K562 (cell line): ENCODE results near the gene CFAP206. TPM values are rescaled to one million over a fixed set of nuclear protein-coding genes. Genes with fewer than 3 reads are reported as not detected.

Experiments used
- ATAC-seq: fragments of 200-7000 bp; cut with Tn5 transposase; 3 replicates; pipeline ENCODE4 v1.9.1; 2020; ENCODE audit warnings: moderate library complexity
- BruUV-seq: library from RNA; stranded (reverse); fragments of 400-500 nt; replicated peaks from 2 replicates; lab custom pipeline; 2021; lab: Mats Ljungman, UMichigan
- CTCF ChIA-PET: fragments of 300-600 bp; formaldehyde crosslinking; extraction: SDS; loops from one replicate; lab custom pipeline; 2021; ENCODE audit warnings: low intra/inter-chr PET ratio; lab: Yijun Ruan, JAX
- POLR2A ChIA-PET: fragments of 300-600, 350-650 bp; sonication (Branson Sonifier 250); formaldehyde crosslinking; extraction: SDS; loops from one replicate; lab custom pipeline; 2021; ENCODE audit warnings: antibody characterized with exemption, inconsistent platforms; lab: Yijun Ruan, JAX
- DNase-seq, 4 experiments: peaks; one replicate each; pipeline versions ENCODE4 v3.0.0 to v3.0.0-alpha.2; 2011 to 2018; ENCODE audit warnings: low spot score in 3 of 4, mixed read lengths in 3 of 4; ENCODE audit errors: extremely low read depth in 1 of 4
- FAIRE-seq: peaks from 2 replicates; lab custom pipeline; 2011; peaks lifted over from hg19 to GRCh38; lab: Jason Lieb, UNC
- H2AFZ ChIP-seq: 2 replicates; pipeline ENCODE4 v1.6.0; 2011; ENCODE audit warnings: low read depth, low read length, control low read depth, inconsistent platforms
- H3K27ac ChIP-seq: fragments of 200-600 bp; 3 replicates; pipeline ENCODE4 v1.8.0; 2011; ENCODE audit warnings: low read depth, mild to moderate bottlenecking, control low read depth, inconsistent platforms, low read length, moderate library complexity, mixed read lengths; ENCODE audit errors: extremely low read depth
- H3K27me3 ChIP-seq, 2 experiments: fragments of 300-600 bp in 1 of 2; 2 replicates in 1 of 2; 3 replicates in 1 of 2; pipeline versions ENCODE4 v1.6.0 to v1.8.0; 2011; ENCODE audit warnings: inconsistent platforms in 2 of 2, low read length in 2 of 2, mild to moderate bottlenecking in 1 of 2, mixed read lengths in 1 of 2, moderate library complexity in 1 of 2; ENCODE audit not compliant: control insufficient read depth in 2 of 2, insufficient read depth in 2 of 2
- H3K36me3 ChIP-seq: fragments of 300-600 bp; 3 replicates; pipeline ENCODE4 v1.8.0; 2011; ENCODE audit warnings: mild to moderate bottlenecking, low read length, inconsistent platforms; ENCODE audit not compliant: control insufficient read depth, insufficient read depth
- H3K4me1 ChIP-seq, 2 experiments: fragments of 200-600 bp in 1 of 2; replicated peaks in 1 of 2; 2 replicates in 1 of 2; 3 replicates in 1 of 2; pipeline versions ENCODE4 v1.5.1 to v1.8.0; 2011; ENCODE audit warnings: inconsistent platforms in 2 of 2, low read length in 2 of 2, mild to moderate bottlenecking in 1 of 2, mixed read lengths in 1 of 2, moderate library complexity in 1 of 2; ENCODE audit not compliant: control insufficient read depth in 2 of 2, insufficient read depth in 2 of 2
- H3K4me2 ChIP-seq: 2 replicates; pipeline ENCODE4 v1.6.1; 2011; ENCODE audit warnings: low read length, control low read depth, inconsistent platforms, mixed read lengths; ENCODE audit not compliant: insufficient read depth
- H3K4me3 ChIP-seq: fragments of 200-600 bp; sonication (generic), shearing (Covaris generic); 2 replicates; pipeline ENCODE4 v1.5.1; 2016; ENCODE audit warnings: control low read depth, inconsistent platforms
- H3K79me2 ChIP-seq: fragments of 200-600 bp; 3 replicates; pipeline ENCODE4 v1.8.0; 2011; ENCODE audit warnings: low read length, inconsistent platforms; ENCODE audit not compliant: control insufficient read depth, insufficient read depth
- H3K9ac ChIP-seq, 2 experiments: 2 replicates each; pipeline versions ENCODE4 v1.6.0 to v1.6.1; 2011; ENCODE audit warnings: low read depth in 2 of 2, low read length in 2 of 2, control low read depth in 1 of 2, inconsistent platforms in 1 of 2, mild to moderate bottlenecking in 1 of 2, mixed read lengths in 1 of 2; ENCODE audit not compliant: insufficient read depth in 1 of 2
- H3K9me1 ChIP-seq: one replicate; pipeline ENCODE4 v1.6.0; 2011; ENCODE audit warnings: inconsistent platforms, mild to moderate bottlenecking, low read length, moderate library complexity; ENCODE audit not compliant: control insufficient read depth, insufficient read depth
- H3K9me3 ChIP-seq: replicated peaks from 2 replicates; pipeline ENCODE4 v1.5.1; 2011; ENCODE audit warnings: low read depth, low read length, inconsistent platforms; ENCODE audit not compliant: control insufficient read depth, insufficient read depth
- H4K20me1 ChIP-seq: replicated peaks from 2 replicates; pipeline ENCODE4 v1.6.1; 2011; ENCODE audit warnings: low read length, inconsistent platforms, mixed read lengths; ENCODE audit not compliant: control insufficient read depth, insufficient read depth
- CEBPG ChIP-seq, 3 experiments: fragments of 200-800 bp in 1 of 3; sonication (Bioruptor generic) in 1 of 3; sonication (generic) in 1 of 3; formaldehyde crosslinking in 1 of 3; IDR thresholded peaks in 2 of 3; conservative IDR thresholded peaks in 1 of 3; 2 replicates each; pipeline versions ENCODE4 v1.6.1 to v1.8.0; 2016 to 2022; ENCODE audit warnings: missing compliant biosample characterization in 2 of 3, missing genetic modification characterization in 2 of 3, mild to moderate bottlenecking in 1 of 3, missing genetic modification reagents in 1 of 3
- GATAD2B ChIP-seq: fragments of 450-650 bp; IDR thresholded peaks from 2 replicates; pipeline ENCODE4 v1.6.1; 2017; ENCODE audit warnings: mild to moderate bottlenecking, borderline replicate concordance
- TRIM24 ChIP-seq, 2 experiments: fragments of 450-650 bp; IDR thresholded peaks; 2 replicates each; pipeline ENCODE4 v1.6.1; 2016
- WGBS: fragments of 100-300 bp; shearing (Covaris generic); methylation state at CpG from one replicate; pipeline ENCODE4 v1.1.6; 2016; ENCODE audit warnings: low coverage, mixed read lengths; ENCODE audit not compliant: insufficient coverage; ENCODE audit errors: missing lambda C conversion rate; 5-methylcytosine and 5-hydroxymethylcytosine counted together
- in situ Hi-C: fragments of 300-500 bp; cut with MboI; formaldehyde crosslinking; loops from 4 replicates; pipeline ENCODE4 v1.15.0; 2018; ENCODE audit warnings: inconsistent platforms, mixed read lengths
- intact Hi-C: fragments of 100-400 bp; cut with micrococcal nuclease; formaldehyde crosslinking; loops from 2 replicates; pipeline ENCODE4 v1.14.2; 2022
- polyA plus RNA-seq, 8 experiments: library from polyadenylated mRNA; depleted of rRNA in 4 of 8; stranded (reverse) in 5 of 8; unstranded in 3 of 8; fragments of >200 nt; fragmentation: Nextera tagmentation in 2 of 8; fragmentation: Illumina TruSeq in 1 of 8; extraction: Ambion mirVana in 2 of 8; extraction: Trizol in 1 of 8; gene quantifications; 2 replicates each; pipeline versions ENCODE4 v1.2.1 to v1.2.3, GENCODE V29; 2011 to 2014; ENCODE audit warnings: inconsistent platforms in 1 of 8, missing spikeins in 1 of 8
- total RNA-seq, 7 experiments: library from RNA; depleted of rRNA in 6 of 7; stranded (reverse); fragments of >200 nt in 6 of 7; fragmentation: Illumina TruSeq in 2 of 7; extraction: Trizol in 2 of 7; gene quantifications; 2 replicates each; pipeline versions ENCODE4 v1.2.1 to v1.2.3, GENCODE V29; 2011 to 2021; ENCODE audit warnings: low replicate concordance in 1 of 7
- TF ChIP-seq, protein P1 (sequence below), 2 experiments: fragments of 250-450 bp in 1 of 2; fragments of 450-650 bp in 1 of 2; sonication (Bioruptor Pico) in 1 of 2; IDR thresholded peaks; 2 replicates each; pipeline versions ENCODE4 v1.6.1 to v1.8.0; 2016 to 2021; ENCODE audit warnings: mild to moderate bottlenecking in 2 of 2, moderate library complexity in 2 of 2, missing compliant biosample characterization in 1 of 2, missing genetic modification characterization in 1 of 2
- TF ChIP-seq, protein P2 (sequence below), 2 experiments: fragments of 450-650 bp in 1 of 2; sonication (generic) in 1 of 2; formaldehyde crosslinking in 1 of 2; IDR thresholded peaks in 1 of 2; conservative IDR thresholded peaks in 1 of 2; 2 replicates each; pipeline versions ENCODE4 v1.6.1 to v1.8.1; 2016 to 2023; ENCODE audit warnings: mild to moderate bottlenecking in 2 of 2, moderate library complexity in 2 of 2, inconsistent platforms in 1 of 2, missing genetic modification reagents in 1 of 2

CFAP206 gene
- total and polyA plus RNA-seq, 9 of the 15 experiments (the other 6 are each of a cell fraction or from before 2014, with no cell fraction given): 0.06 to 0.33 (median 0.18) TPM; not detected in 2

GRCh38 chr6:87426789-87427188, 19.0 kb downstream of the CFAP206 start:
- no peak for TF ChIP-seq CEBPG (CRISPR knock-in tag; IDR thresholded peaks at IDR 0.05)
- peak in 1 of 2 experiments; percentile 53; a peak in 1 of 4 replicates for TF ChIP-seq CEBPG (tag; conservative IDR thresholded peaks at IDR 0.05 in 1 of 2, IDR thresholded peaks at IDR 0.05 in 1 of 2)
- 0 out of 4 replicates have a peak, but pooled peaks of 1 of the 2 experiments have one; percentile 17 for TF ChIP-seq TRIM24 (IDR thresholded peaks at IDR 0.05)
- TF ChIP-seq GATAD2B: no peak
- TF ChIP-seq, protein P1, sequence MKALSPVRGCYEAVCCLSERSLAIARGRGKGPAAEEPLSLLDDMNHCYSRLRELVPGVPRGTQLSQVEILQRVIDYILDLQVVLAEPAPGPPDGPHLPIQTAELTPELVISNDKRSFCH (CRISPR knock-in tag; IDR thresholded peaks at IDR 0.05): no peak
- TF ChIP-seq, protein P1 (tag; IDR thresholded peaks at IDR 0.05): peak; percentile 92
- TF ChIP-seq, protein P2, sequence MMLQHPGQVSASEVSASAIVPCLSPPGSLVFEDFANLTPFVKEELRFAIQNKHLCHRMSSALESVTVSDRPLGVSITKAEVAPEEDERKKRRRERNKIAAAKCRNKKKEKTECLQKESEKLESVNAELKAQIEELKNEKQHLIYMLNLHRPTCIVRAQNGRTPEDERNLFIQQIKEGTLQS (IDR thresholded peaks at IDR 0.05): peak; percentile 60; the same call in 1 of the 2 replicates
- TF ChIP-seq, protein P2 (CRISPR knock-in tag; conservative IDR thresholded peaks at IDR 0.05): no peak
- in situ Hi-C loops (no loop called here), intact Hi-C loops (no loop called here)
- H3K27ac ChIP-seq: no peak overlapping the region
- DNase-seq: no peak
- H3K9me3 ChIP-seq: no peaks in the 10 kb centered on the region
- BruUV-seq: no TSS peak
- H3K36me3 ChIP-seq: no peaks in the 10 kb centered on the region
- H2AFZ ChIP-seq: no peak overlapping the region
- no peak overlapping the region for H3K4me2 ChIP-seq
- ChIA-PET CTCF (no interaction called here), POLR2A (no interaction called here)
- H3K4me3 ChIP-seq: no peak overlapping the region
- H4K20me1 ChIP-seq: no peaks in the 10 kb centered on the region
- H3K9ac ChIP-seq: no peak overlapping the region
- no peaks in the 10 kb centered on the region for H3K4me1 ChIP-seq
- no peaks in the 10 kb centered on the region for H3K79me2 ChIP-seq
- 27% methylated on average over 4 of the region's 4 CpGs for WGBS
- peaks cover 0 to 9% of the 10 kb centered on the region in 2 experiments; a peak in 1 of 5 replicates for H3K27me3 ChIP-seq
- ATAC-seq: no peak
- no peaks in the 10 kb centered on the region for H3K9me1 ChIP-seq
- FAIRE-seq: no peak
